Measurements from ENCODE around the gene TTLL13. TPM values are rescaled to one million over a fixed set of nuclear protein-coding genes. Genes with fewer than 3 reads are reported as not detected.

TTLL13 gene
- total and polyA plus RNA-seq, 2 donors (not counting 1 experiment from before 2014, with no cell fraction given), result 0.33 to 0.42 TPM

DNA sequence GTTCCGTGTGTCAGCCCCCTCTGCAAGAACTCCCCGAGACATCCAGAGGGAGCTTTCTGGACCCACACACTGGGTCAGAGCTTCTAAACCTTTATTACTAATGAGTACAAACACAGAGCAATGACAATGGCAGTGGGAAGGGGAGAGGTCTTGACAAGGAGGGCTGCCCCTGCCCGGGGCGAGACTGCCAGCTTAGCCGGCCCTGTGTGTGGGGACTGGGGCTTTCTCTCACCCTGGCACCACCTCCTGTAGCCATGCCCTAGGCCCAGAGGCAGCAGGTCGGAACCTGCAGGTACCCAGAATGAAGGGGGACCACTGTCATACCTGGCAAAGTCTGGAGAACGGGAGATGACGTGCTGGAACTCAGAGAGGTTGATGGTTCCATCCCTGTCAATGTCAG is 18.7 kb upstream of the TTLL13 start:
- Mint-ChIP-seq H3K27ac (peak overlapping the region; percentile 97), H3K4me3 (peak overlapping the region; percentile 97), H3K4me1 (peaks cover 52% of the 10 kb centered on the region), H3K9me3 (ENCODE audit: insufficient read depth) (no peaks in the 10 kb centered on the region), H3K27me3 (no peaks in the 10 kb centered on the region)
- intact Hi-C loops (cut with micrococcal nuclease), result loop anchor here (1.0 to 5.0 kb wide), 4 partner anchors 11 to 172 kb away; partner anchors contain the start of gene IDH2
- Histone ChIP-seq H3K36me3 (replicated peaks in 1 of 2; ENCODE audit: control extremely low read depth in 1 of 2, control insufficient read depth in 1 of 2, extremely low read depth in 1 of 2, insufficient read depth in 2 of 2, low read length in 1 of 2) (peaks cover 0 to 55% of the 10 kb centered on the region in 2 experiments), H4K20me1 (ENCODE audit: control insufficient read depth, insufficient read depth, low read length, poor library complexity, severe bottlenecking) (peaks cover 39% of the 10 kb centered on the region), H3K9me3 (ENCODE audit: control extremely low read depth in 1 of 3, control insufficient read depth in 2 of 3, insufficient read depth in 1 of 3, low read length in 2 of 3) (no peaks in the 10 kb centered on the region), H3K9ac (ENCODE audit: low read length) (peak overlapping the region; percentile 42), H2AFZ (ENCODE audit: insufficient read depth, low read depth, low read length, poor library complexity, severe bottlenecking) (peak overlapping the region; percentile 31), H3K4me3 (ENCODE audit: control extremely low read depth in 1 of 5, extremely low read depth in 1 of 5, insufficient read depth in 1 of 5, low read depth in 2 of 5, low read length in 4 of 5) (peak overlapping the region in 3 of 5 experiments; percentile 5 to 38 (median 6)), H3K4me1 (ENCODE audit: control insufficient read depth in 2 of 2, insufficient read depth in 2 of 2, low read length in 2 of 2) (peaks cover 40 to 50% of the 10 kb centered on the region in 2 donors), H3K27me3 (replicated peaks in 1 of 4; ENCODE audit: control extremely low read depth in 1 of 4, control insufficient read depth in 3 of 4, insufficient read depth in 4 of 4, low read length in 3 of 4) (no peaks in the 10 kb centered on the region), H3K4me2 (replicated peaks; ENCODE audit: low read depth, low read length, poor library complexity, severe bottlenecking) (peak overlapping the region; percentile 90), H3K79me2 (ENCODE audit: control insufficient read depth, insufficient read depth, low read length) (peaks cover 36% of the 10 kb centered on the region), H3K27ac (ENCODE audit: low read length in 2 of 2) (peak overlapping the region; percentile 88 to 99)
- TF ChIP-seq, protein P1, sequence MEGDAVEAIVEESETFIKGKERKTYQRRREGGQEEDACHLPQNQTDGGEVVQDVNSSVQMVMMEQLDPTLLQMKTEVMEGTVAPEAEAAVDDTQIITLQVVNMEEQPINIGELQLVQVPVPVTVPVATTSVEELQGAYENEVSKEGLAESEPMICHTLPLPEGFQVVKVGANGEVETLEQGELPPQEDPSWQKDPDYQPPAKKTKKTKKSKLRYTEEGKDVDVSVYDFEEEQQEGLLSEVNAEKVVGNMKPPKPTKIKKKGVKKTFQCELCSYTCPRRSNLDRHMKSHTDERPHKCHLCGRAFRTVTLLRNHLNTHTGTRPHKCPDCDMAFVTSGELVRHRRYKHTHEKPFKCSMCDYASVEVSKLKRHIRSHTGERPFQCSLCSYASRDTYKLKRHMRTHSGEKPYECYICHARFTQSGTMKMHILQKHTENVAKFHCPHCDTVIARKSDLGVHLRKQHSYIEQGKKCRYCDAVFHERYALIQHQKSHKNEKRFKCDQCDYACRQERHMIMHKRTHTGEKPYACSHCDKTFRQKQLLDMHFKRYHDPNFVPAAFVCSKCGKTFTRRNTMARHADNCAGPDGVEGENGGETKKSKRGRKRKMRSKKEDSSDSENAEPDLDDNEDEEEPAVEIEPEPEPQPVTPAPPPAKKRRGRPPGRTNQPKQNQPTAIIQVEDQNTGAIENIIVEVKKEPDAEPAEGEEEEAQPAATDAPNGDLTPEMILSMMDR (IDR thresholded peaks at IDR 0.05), result no peak
- TF ChIP-seq EZH2 (IDR thresholded peaks at IDR 0.05; ENCODE audit: borderline replicate concordance, insufficient read depth, low read depth, low read length, poor library complexity, severe bottlenecking), result no peak
- DNase-seq, result no peak
- ChIA-PET POLR2A (interaction anchor here (1.0 to 4.8 kb wide), 9 partner anchors 10 to 705 kb away, joined by 3 to 56 read pairs (median 5); partner anchors contain the start of genes NGRN and SEMA4B), CTCF (interaction anchor here (0.8 to 4.7 kb wide), 5 partner anchors 11 to 56 kb away, joined by 3 to 102 read pairs (median 7); partner anchors contain the start of gene SEMA4B)
- 93% methylated on average over 5 of the region's 8 CpGs for WGBS (ENCODE audit: insufficient coverage)
- no peak for ATAC-seq (ENCODE audit: low read depth)
